Measurements from ENCODE around the gene TELO2. TPM values are rescaled to one million over a fixed set of nuclear protein-coding genes. Genes with fewer than 3 reads are reported as not detected.

Gene TELO2
- 10 to 100 TPM; 23.1 to 40.0 (median 34.1) TPM for total RNA-seq

GRCh38 chr16:1492923-1493745, at the start of gene TELO2:
Gene TELO2 (plus strand): TSS chr16:1493360. CDS start chr16:1494282, 922 bp downstream.
- H3K4me3 ChIP-seq (ENCODE audit: low read depth, poor library complexity, severe bottlenecking), result peak within 1 kb of the TSS; percentile 54
- intact Hi-C loops (cut with DNase I; ENCODE audit: low total_unique reads), result no loop called here
- 2 to 7% methylated on average over 25 to 71 of the region's 89 CpGs for WGBS, 2 donors
- TF ChIP-seq POLR2A (IDR thresholded peaks at IDR 0.05) (no peak), CTCF (IDR thresholded peaks at IDR 0.05) (no peak)
- DNase-seq (ENCODE audit: low spot score in 2 of 2), result peak; percentile 51 to 94

- DNase-seq (ENCODE audit: low spot score in 2 of 2), result no peak
- intact Hi-C loops (cut with DNase I; ENCODE audit: low total_unique reads), result no loop called here
- 82 to 87% methylated on average over 12 to 29 of the region's 38 CpGs for WGBS, 2 donors
- TF ChIP-seq POLR2A (IDR thresholded peaks at IDR 0.05) (no peak), CTCF (IDR thresholded peaks at IDR 0.05) (no peak)
- H3K4me3 ChIP-seq (ENCODE audit: low read depth, poor library complexity, severe bottlenecking), result no peak overlapping the region
Measured at GRCh38 chr16:1443403-1443973, 49.7 kb upstream of the TELO2 start.

GRCh38 chr16:1443980-1444729, 49.0 kb upstream of the TELO2 start, which contains the start of gene CCDC154:
Gene CCDC154 (minus strand): TSS chr16:1444556. CDS start chr16:1444322, 234 bp downstream.
- intact Hi-C loops (cut with DNase I; ENCODE audit: low total_unique reads), result no loop called here
- no peak for TF ChIP-seq CTCF (IDR thresholded peaks at IDR 0.05)
- TF ChIP-seq POLR2A (IDR thresholded peaks at IDR 0.05), result no peak
- no peak for DNase-seq (ENCODE audit: low spot score in 2 of 2)
- WGBS, 2 donors, result 76 to 78% methylated on average over 25 to 27 of the region's 27 CpGs
- H3K4me3 ChIP-seq (ENCODE audit: low read depth, poor library complexity, severe bottlenecking), result no peak within 1 kb of the TSS

- intact Hi-C loops (cut with DNase I; ENCODE audit: low total_unique reads), result no loop called here
- 84 to 89% methylated on average over 43 to 47 of the region's 48 CpGs for WGBS, 2 donors
- no peak overlapping the region for H3K4me3 ChIP-seq (ENCODE audit: low read depth, poor library complexity, severe bottlenecking)
- no peak for TF ChIP-seq CTCF (IDR thresholded peaks at IDR 0.05)
- no peak for TF ChIP-seq POLR2A (IDR thresholded peaks at IDR 0.05)
- no peak for DNase-seq (ENCODE audit: low spot score in 2 of 2)
Measured at GRCh38 chr16:1444730-1445517, 48.2 kb upstream of the TELO2 start.

GRCh38 chr16:1445518-1446203, 47.5 kb upstream of the TELO2 start:
- no peak overlapping the region for H3K4me3 ChIP-seq (ENCODE audit: low read depth, poor library complexity, severe bottlenecking)
- WGBS, 2 donors, result 88 to 91% methylated on average over 12 to 20 of the region's 25 CpGs
- intact Hi-C loops (cut with DNase I; ENCODE audit: low total_unique reads), result no loop called here
- TF ChIP-seq CTCF (IDR thresholded peaks at IDR 0.05) (no peak), POLR2A (IDR thresholded peaks at IDR 0.05) (no peak)
- DNase-seq (ENCODE audit: low spot score in 2 of 2), result no peak

Measured in lower leg skin (tissue), 4 donors.